H9 (cell line): Measurements from ENCODE around the gene CALN1. TPM values are rescaled to one million over a fixed set of nuclear protein-coding genes. Genes with fewer than 3 reads are reported as not detected.

ENCODE experiments used
- DNase-seq: peaks from one replicate; pipeline ENCODE4 v3.0.0-alpha.2; 2017
- H2AFZ ChIP-seq: one replicate; pipeline ENCODE4 v1.6.1; 2013; ENCODE audit warnings: mild to moderate bottlenecking, low read length, control low read depth, moderate library complexity
- H2AK5ac ChIP-seq: 2 replicates; pipeline ENCODE4 v1.6.1; 2013; ENCODE audit warnings: low read length, control low read depth, mixed read lengths; ENCODE audit not compliant: insufficient read length
- H2BK120ac ChIP-seq: one replicate; pipeline ENCODE4 v1.6.1; 2013; ENCODE audit warnings: low read depth, mild to moderate bottlenecking, low read length, control low read depth, inconsistent platforms; ENCODE audit not compliant: poor library complexity, severe bottlenecking
- H2BK12ac ChIP-seq: 2 replicates; pipeline ENCODE4 v1.6.1; 2013; ENCODE audit warnings: low read length, control low read depth, mixed read lengths, low read depth; ENCODE audit not compliant: insufficient read length
- H2BK15ac ChIP-seq: 2 replicates; pipeline ENCODE4 v1.6.1; 2013; ENCODE audit warnings: low read depth, low read length, control low read depth
- H2BK20ac ChIP-seq: one replicate; pipeline ENCODE4 v1.6.1; 2013; ENCODE audit warnings: low read depth, mild to moderate bottlenecking, low read length, control low read depth, inconsistent platforms; ENCODE audit not compliant: poor library complexity, severe bottlenecking
- H2BK5ac ChIP-seq: 2 replicates; pipeline ENCODE4 v1.6.1; 2013; ENCODE audit warnings: low read length, control low read depth, mixed read lengths; ENCODE audit not compliant: insufficient read length
- H3K14ac ChIP-seq: 2 replicates; pipeline ENCODE4 v1.6.1; 2013; ENCODE audit warnings: low read length, control low read depth; ENCODE audit not compliant: insufficient read depth
- H3K18ac ChIP-seq: 2 replicates; pipeline ENCODE4 v1.6.1; 2013; ENCODE audit warnings: low read depth, mild to moderate bottlenecking, mixed read lengths, low read length, control low read depth; ENCODE audit not compliant: insufficient read length
- H3K23ac ChIP-seq: 2 replicates; pipeline ENCODE4 v1.6.1; 2013; ENCODE audit warnings: low read length, control low read depth, mixed read lengths, low read depth; ENCODE audit not compliant: insufficient read length
- H3K23me2 ChIP-seq: 2 replicates; pipeline ENCODE4 v1.6.1; 2013; ENCODE audit warnings: low read depth, mild to moderate bottlenecking, mixed read lengths, low read length, control low read depth; ENCODE audit not compliant: insufficient read length, poor library complexity, severe bottlenecking
- H3K27ac ChIP-seq: 2 replicates; pipeline ENCODE4 v1.5.1; 2013; ENCODE audit warnings: low read length, control low read depth, mixed read lengths, low read depth; ENCODE audit not compliant: insufficient read length
- H3K27me3 ChIP-seq: 2 replicates; pipeline ENCODE4 v1.6.1; 2013; ENCODE audit warnings: low read length, control low read depth, inconsistent platforms; ENCODE audit not compliant: insufficient read depth
- H3K4ac ChIP-seq: 2 replicates; pipeline ENCODE4 v1.6.1; 2013; ENCODE audit warnings: low read depth, mild to moderate bottlenecking, control low read depth, inconsistent platforms, low read length, moderate library complexity
- H3K4me1 ChIP-seq: 2 replicates; pipeline ENCODE4 v1.6.1; 2013; ENCODE audit warnings: low read length, control low read depth, inconsistent platforms; ENCODE audit not compliant: insufficient read depth
- H3K4me2 ChIP-seq: 2 replicates; pipeline ENCODE4 v1.6.1; 2013; ENCODE audit warnings: low read length, control low read depth, mixed read lengths; ENCODE audit not compliant: insufficient read length, insufficient read depth
- H3K56ac ChIP-seq: 2 replicates; pipeline ENCODE4 v1.6.1; 2013; ENCODE audit warnings: low read depth, mild to moderate bottlenecking, mixed read lengths, low read length, control low read depth; ENCODE audit not compliant: insufficient read length
- H3K79me1 ChIP-seq: 2 replicates; pipeline ENCODE4 v1.6.1; 2013; ENCODE audit warnings: low read depth, mild to moderate bottlenecking, moderate library complexity, low read length, control low read depth, inconsistent platforms; ENCODE audit not compliant: insufficient read depth, poor library complexity, severe bottlenecking
- H3K79me2 ChIP-seq: 2 replicates; pipeline ENCODE4 v1.6.1; 2013; ENCODE audit warnings: low read length, control low read depth, inconsistent platforms; ENCODE audit not compliant: insufficient read depth
- H3K9ac ChIP-seq: 2 replicates; pipeline ENCODE4 v1.6.1; 2013; ENCODE audit warnings: low read length, control low read depth, mixed read lengths; ENCODE audit not compliant: insufficient read length; ENCODE audit errors: extremely low read depth
- H3K9me3 ChIP-seq: one replicate; pipeline ENCODE4 v1.6.1; 2013; ENCODE audit warnings: low read depth, low read length, inconsistent platforms; ENCODE audit not compliant: control insufficient read depth
- H3T11ph ChIP-seq: one replicate; pipeline ENCODE4 v1.6.1; 2013; ENCODE audit warnings: mild to moderate bottlenecking, low read length, control low read depth, inconsistent platforms
- H4K20me1 ChIP-seq: one replicate; pipeline ENCODE4 v1.6.1; 2013; ENCODE audit not compliant: control insufficient read depth, insufficient read length, insufficient read depth
- H4K5ac ChIP-seq: 2 replicates; pipeline ENCODE4 v1.6.1; 2013; ENCODE audit warnings: low read depth, mild to moderate bottlenecking, mixed read lengths, low read length, control low read depth; ENCODE audit not compliant: insufficient read length
- H4K8ac ChIP-seq: replicated peaks from 2 replicates; pipeline ENCODE4 v1.6.1; 2013; ENCODE audit warnings: low read length, control low read depth, mixed read lengths, low read depth; ENCODE audit not compliant: insufficient read length
- H4K91ac ChIP-seq: 2 replicates; pipeline ENCODE4 v1.6.1; 2013; ENCODE audit warnings: low read depth, mild to moderate bottlenecking, moderate library complexity, mixed read lengths, low read length, control low read depth; ENCODE audit not compliant: insufficient read length
- H3K27ac Mint-ChIP-seq, 3 experiments: 2 replicates in 2 of 3; 3 replicates in 1 of 3; pipeline ENCODE4 v1.8.0; 2020 to 2021; ENCODE audit warnings: mixed read lengths in 3 of 3, mild to moderate bottlenecking in 1 of 3, moderate library complexity in 1 of 3
- H3K27me3 Mint-ChIP-seq: 2 replicates; pipeline ENCODE4 v1.8.0; 2021; ENCODE audit warnings: low read depth, mild to moderate bottlenecking, moderate library complexity, mixed read lengths
- H3K36me3 Mint-ChIP-seq, 3 experiments: 2 replicates in 2 of 3; 3 replicates in 1 of 3; pipeline ENCODE4 v1.8.0; 2020 to 2021; ENCODE audit warnings: low read depth in 3 of 3, mixed read lengths in 3 of 3; ENCODE audit not compliant: insufficient read depth in 1 of 3
- H3K4me1 Mint-ChIP-seq, 2 experiments: 2 replicates each; pipeline ENCODE4 v1.8.0; 2020; ENCODE audit warnings: mixed read lengths in 2 of 2
- H3K4me3 Mint-ChIP-seq, 2 experiments: 2 replicates in 1 of 2; 3 replicates in 1 of 2; pipeline ENCODE4 v1.8.0; 2020 to 2021; ENCODE audit warnings: mild to moderate bottlenecking in 2 of 2, mixed read lengths in 2 of 2, moderate library complexity in 1 of 2
- H3K9me3 Mint-ChIP-seq, 2 experiments: 2 replicates in 1 of 2; 3 replicates in 1 of 2; pipeline ENCODE4 v1.8.0; 2020; ENCODE audit warnings: mild to moderate bottlenecking in 2 of 2, mixed read lengths in 2 of 2, moderate library complexity in 1 of 2
- CTCF ChIP-seq: fragments of 200-600 bp; sonication (generic); conservative IDR thresholded peaks from 3 replicates; pipeline ENCODE4 v1.8.0; 2021; ENCODE audit warnings: antibody characterized with exemption, mild to moderate bottlenecking
- WGBS: extraction: QIAGEN DNeasy Blood & Tissue Kit; methylation state at CpG from one replicate; pipeline ENCODE4 v1.1.7; 2013; ENCODE audit warnings: missing lambda C conversion rate, low lambda C conversion rate, mixed read lengths; ENCODE audit not compliant: insufficient read length; ENCODE audit errors: extremely low coverage; 5-methylcytosine and 5-hydroxymethylcytosine counted together
- total RNA-seq: library from RNA; stranded (reverse); gene quantifications from 2 replicates; pipeline ENCODE4 v1.2.1, GENCODE V29; 2021

CALN1 gene
- total RNA-seq, 1 experiment from 2014 or later, result 2.8 TPM

GRCh38 chr7:72053292-72053691 lies 358.8 kb downstream of the CALN1 start:
- Histone ChIP-seq H4K91ac (no peak overlapping the region), H2BK20ac (no peak overlapping the region), H2AFZ (no peak overlapping the region), H3K4me2 (no peak overlapping the region), H2BK12ac (no peak overlapping the region), H3K56ac (no peak overlapping the region), H3K27ac (no peak overlapping the region), H3K4ac (no peak overlapping the region), H3K23ac (no peak overlapping the region), H3K79me1 (no peaks in the 10 kb centered on the region), H4K20me1 (no peaks in the 10 kb centered on the region), H4K8ac (no peak overlapping the region), H3K9me3 (no peaks in the 10 kb centered on the region), H3K18ac (no peak overlapping the region), H4K5ac (no peak overlapping the region), H2AK5ac (no peak overlapping the region), H2BK5ac (no peak overlapping the region), H2BK120ac (no peak overlapping the region), H2BK15ac (no peak overlapping the region), H3K23me2 (no peaks in the 10 kb centered on the region), H3K4me1 (no peaks in the 10 kb centered on the region), H3T11ph (no peak overlapping the region), H3K9ac (no peak overlapping the region), H3K79me2 (no peaks in the 10 kb centered on the region), H3K27me3 (no peaks in the 10 kb centered on the region), H3K14ac (no peak overlapping the region)
- no peak for TF ChIP-seq CTCF
- Mint-ChIP-seq H3K4me1 (no peaks in the 10 kb centered on the region), H3K27me3 (no peaks in the 10 kb centered on the region), H3K4me3 (no peak overlapping the region), H3K36me3 (no peaks in the 10 kb centered on the region; a peak in 1 of 7 replicates), H3K9me3 (peaks cover 0 to 4% of the 10 kb centered on the region in 2 experiments; a peak in 1 of 5 replicates), H3K27ac (no peak overlapping the region)
- no peak for DNase-seq
- WGBS, result no CpG with 5 or more reads among the region's 4 CpGs
